K562 (cell line): ENCODE data around the gene STK36. TPM values are rescaled to one million over a fixed set of nuclear protein-coding genes. Genes with fewer than 3 reads are reported as not detected.

Experiments used
- ATAC-seq: fragments of 200-7000 bp; cut with Tn5 transposase; 3 replicates; pipeline ENCODE4 v1.9.1; 2020; ENCODE audit warnings: moderate library complexity
- BruUV-seq: library from RNA; stranded (reverse); fragments of 400-500 nt; replicated peaks from 2 replicates; lab custom pipeline; 2021; lab: Mats Ljungman, UMichigan
- CTCF ChIA-PET: fragments of 300-600 bp; formaldehyde crosslinking; extraction: SDS; loops from one replicate; lab custom pipeline; 2021; ENCODE audit warnings: low intra/inter-chr PET ratio; lab: Yijun Ruan, JAX
- POLR2A ChIA-PET: fragments of 300-600, 350-650 bp; sonication (Branson Sonifier 250); formaldehyde crosslinking; extraction: SDS; loops from one replicate; lab custom pipeline; 2021; ENCODE audit warnings: antibody characterized with exemption, inconsistent platforms; lab: Yijun Ruan, JAX
- DNase-seq, 4 experiments: peaks; one replicate each; pipeline versions ENCODE4 v3.0.0 to v3.0.0-alpha.2; 2011 to 2018; ENCODE audit warnings: low spot score in 3 of 4, mixed read lengths in 3 of 4; ENCODE audit errors: extremely low read depth in 1 of 4
- FAIRE-seq: peaks from 2 replicates; lab custom pipeline; 2011; peaks lifted over from hg19 to GRCh38; lab: Jason Lieb, UNC
- H2AFZ ChIP-seq: 2 replicates; pipeline ENCODE4 v1.6.0; 2011; ENCODE audit warnings: low read depth, low read length, control low read depth, inconsistent platforms
- H3K27ac ChIP-seq: fragments of 200-600 bp; 3 replicates; pipeline ENCODE4 v1.8.0; 2011; ENCODE audit warnings: low read depth, mild to moderate bottlenecking, control low read depth, inconsistent platforms, low read length, moderate library complexity, mixed read lengths; ENCODE audit errors: extremely low read depth
- H3K27me3 ChIP-seq, 2 experiments: fragments of 300-600 bp in 1 of 2; 2 replicates in 1 of 2; 3 replicates in 1 of 2; pipeline versions ENCODE4 v1.6.0 to v1.8.0; 2011; ENCODE audit warnings: inconsistent platforms in 2 of 2, low read length in 2 of 2, mild to moderate bottlenecking in 1 of 2, mixed read lengths in 1 of 2, moderate library complexity in 1 of 2; ENCODE audit not compliant: control insufficient read depth in 2 of 2, insufficient read depth in 2 of 2
- H3K36me3 ChIP-seq: fragments of 300-600 bp; 3 replicates; pipeline ENCODE4 v1.8.0; 2011; ENCODE audit warnings: mild to moderate bottlenecking, low read length, inconsistent platforms; ENCODE audit not compliant: control insufficient read depth, insufficient read depth
- H3K4me1 ChIP-seq, 2 experiments: fragments of 200-600 bp in 1 of 2; replicated peaks in 1 of 2; 2 replicates in 1 of 2; 3 replicates in 1 of 2; pipeline versions ENCODE4 v1.5.1 to v1.8.0; 2011; ENCODE audit warnings: inconsistent platforms in 2 of 2, low read length in 2 of 2, mild to moderate bottlenecking in 1 of 2, mixed read lengths in 1 of 2, moderate library complexity in 1 of 2; ENCODE audit not compliant: control insufficient read depth in 2 of 2, insufficient read depth in 2 of 2
- H3K4me2 ChIP-seq: 2 replicates; pipeline ENCODE4 v1.6.1; 2011; ENCODE audit warnings: low read length, control low read depth, inconsistent platforms, mixed read lengths; ENCODE audit not compliant: insufficient read depth
- H3K4me3 ChIP-seq: fragments of 200-600 bp; sonication (generic), shearing (Covaris generic); 2 replicates; pipeline ENCODE4 v1.5.1; 2016; ENCODE audit warnings: control low read depth, inconsistent platforms
- H3K79me2 ChIP-seq: fragments of 200-600 bp; 3 replicates; pipeline ENCODE4 v1.8.0; 2011; ENCODE audit warnings: low read length, inconsistent platforms; ENCODE audit not compliant: control insufficient read depth, insufficient read depth
- H3K9ac ChIP-seq, 2 experiments: 2 replicates each; pipeline versions ENCODE4 v1.6.0 to v1.6.1; 2011; ENCODE audit warnings: low read depth in 2 of 2, low read length in 2 of 2, control low read depth in 1 of 2, inconsistent platforms in 1 of 2, mild to moderate bottlenecking in 1 of 2, mixed read lengths in 1 of 2; ENCODE audit not compliant: insufficient read depth in 1 of 2
- H3K9me1 ChIP-seq: one replicate; pipeline ENCODE4 v1.6.0; 2011; ENCODE audit warnings: inconsistent platforms, mild to moderate bottlenecking, low read length, moderate library complexity; ENCODE audit not compliant: control insufficient read depth, insufficient read depth
- H3K9me3 ChIP-seq: replicated peaks from 2 replicates; pipeline ENCODE4 v1.5.1; 2011; ENCODE audit warnings: low read depth, low read length, inconsistent platforms; ENCODE audit not compliant: control insufficient read depth, insufficient read depth
- H4K20me1 ChIP-seq: replicated peaks from 2 replicates; pipeline ENCODE4 v1.6.1; 2011; ENCODE audit warnings: low read length, inconsistent platforms, mixed read lengths; ENCODE audit not compliant: control insufficient read depth, insufficient read depth
- BDP1 ChIP-seq: IDR thresholded peaks from 3 replicates; pipeline ENCODE4 v1.6.1; 2011; ENCODE audit not compliant: insufficient read length, insufficient read depth
- NR2C1 ChIP-seq, 2 experiments: fragments of 450-650 bp; IDR thresholded peaks; 2 replicates each; pipeline ENCODE4 v1.6.1; 2017; ENCODE audit warnings: mild to moderate bottlenecking in 2 of 2, antibody characterized with exemption in 1 of 2, inconsistent platforms in 1 of 2, missing compliant biosample characterization in 1 of 2, missing genetic modification characterization in 1 of 2
- PCBP2 ChIP-seq: fragments of 200-400 bp; formaldehyde crosslinking; IDR thresholded peaks from 2 replicates; pipeline ENCODE4 v1.6.1; 2018; ENCODE audit warnings: low read length, low read depth, mild to moderate bottlenecking, moderate library complexity; ENCODE audit not compliant: poor library complexity, severe bottlenecking
- WGBS: fragments of 100-300 bp; shearing (Covaris generic); methylation state at CpG from one replicate; pipeline ENCODE4 v1.1.6; 2016; ENCODE audit warnings: low coverage, mixed read lengths; ENCODE audit not compliant: insufficient coverage; ENCODE audit errors: missing lambda C conversion rate; 5-methylcytosine and 5-hydroxymethylcytosine counted together
- in situ Hi-C: fragments of 300-500 bp; cut with MboI; formaldehyde crosslinking; loops from 4 replicates; pipeline ENCODE4 v1.15.0; 2018; ENCODE audit warnings: inconsistent platforms, mixed read lengths
- intact Hi-C: fragments of 100-400 bp; cut with micrococcal nuclease; formaldehyde crosslinking; loops from 2 replicates; pipeline ENCODE4 v1.14.2; 2022
- polyA plus RNA-seq, 8 experiments: library from polyadenylated mRNA; depleted of rRNA in 4 of 8; stranded (reverse) in 5 of 8; unstranded in 3 of 8; fragments of >200 nt; fragmentation: Nextera tagmentation in 2 of 8; fragmentation: Illumina TruSeq in 1 of 8; extraction: Ambion mirVana in 2 of 8; extraction: Trizol in 1 of 8; gene quantifications; 2 replicates each; pipeline versions ENCODE4 v1.2.1 to v1.2.3, GENCODE V29; 2011 to 2014; ENCODE audit warnings: inconsistent platforms in 1 of 8, missing spikeins in 1 of 8
- total RNA-seq, 7 experiments: library from RNA; depleted of rRNA in 6 of 7; stranded (reverse); fragments of >200 nt in 6 of 7; fragmentation: Illumina TruSeq in 2 of 7; extraction: Trizol in 2 of 7; gene quantifications; 2 replicates each; pipeline versions ENCODE4 v1.2.1 to v1.2.3, GENCODE V29; 2011 to 2021; ENCODE audit warnings: low replicate concordance in 1 of 7

STK36 gene
- total and polyA plus RNA-seq, 9 of the 15 experiments (the other 6 are each of a cell fraction or from before 2014, with no cell fraction given) = 3.5 to 12.4 (median 6.7) TPM

DNA sequence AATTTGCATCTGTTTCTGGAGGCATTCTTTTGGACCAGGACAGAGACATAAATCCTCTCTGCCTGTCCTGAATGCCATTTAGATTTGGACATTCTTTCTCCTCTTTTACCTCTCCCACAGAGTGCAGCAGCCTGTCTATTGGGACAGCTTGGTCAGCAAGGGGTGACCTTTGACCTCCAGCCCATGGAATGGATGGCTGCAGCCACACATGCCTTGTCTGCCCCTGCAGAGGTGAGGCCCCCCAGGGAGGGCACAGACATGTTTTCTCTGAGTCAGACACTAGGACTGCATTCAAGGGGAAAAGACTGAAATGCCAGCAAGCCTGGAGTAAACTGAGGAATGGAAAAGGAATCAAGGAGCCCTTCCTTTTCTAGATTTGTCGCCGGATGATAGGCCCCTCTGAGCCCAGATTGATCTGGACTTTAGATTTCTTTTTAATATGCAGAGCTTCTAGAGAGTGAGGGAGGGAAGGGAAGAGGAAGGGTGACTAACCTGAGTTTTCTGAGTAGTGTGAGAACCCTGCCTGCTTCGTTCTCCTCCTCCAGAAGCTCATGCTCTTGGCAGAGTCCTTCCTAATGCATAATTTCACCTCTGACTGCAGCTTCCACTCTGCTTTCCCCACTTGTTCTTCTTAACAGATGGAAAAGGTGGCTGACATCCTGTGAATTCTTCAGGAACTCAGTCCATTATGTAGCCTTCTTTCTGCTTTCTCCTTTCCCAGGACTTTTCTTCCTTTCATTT, 22.7 kb downstream of the STK36 start:
- Histone ChIP-seq H3K4me3 (no peak overlapping the region), H3K4me2 (no peak overlapping the region), H3K79me2 (no peaks in the 10 kb centered on the region), H3K4me1 (no peaks in the 10 kb centered on the region), H3K36me3 (no peaks in the 10 kb centered on the region), H4K20me1 (no peaks in the 10 kb centered on the region), H3K9me3 (no peaks in the 10 kb centered on the region)
- 67% methylated on average over 1 of the region's 3 CpGs for WGBS
- POLR2A ChIA-PET = no interaction called here
- DNase-seq = no peak
- no TSS peak for BruUV-seq
- in situ Hi-C loops = no loop called here
- TF ChIP-seq NR2C1 (IDR thresholded peaks at IDR 0.05) = peak; percentile 49
- 0 out of 2 replicates have a peak, but pooled peaks have one; percentile 35 for TF ChIP-seq NR2C1 (tag; IDR thresholded peaks at IDR 0.05)
- no peak for TF ChIP-seq BDP1
- TF ChIP-seq, all 486 proteins: peak for 1
- H2AFZ ChIP-seq = no peak overlapping the region
- H3K27me3 ChIP-seq = no peaks in the 10 kb centered on the region
- intact Hi-C loops = no loop called here
- H3K9me1 ChIP-seq = no peaks in the 10 kb centered on the region
- H3K9ac ChIP-seq = no peak overlapping the region
- H3K27ac ChIP-seq = no peak overlapping the region
- no peak for FAIRE-seq
- CTCF ChIA-PET = no interaction called here
- no peak for ATAC-seq

DNA sequence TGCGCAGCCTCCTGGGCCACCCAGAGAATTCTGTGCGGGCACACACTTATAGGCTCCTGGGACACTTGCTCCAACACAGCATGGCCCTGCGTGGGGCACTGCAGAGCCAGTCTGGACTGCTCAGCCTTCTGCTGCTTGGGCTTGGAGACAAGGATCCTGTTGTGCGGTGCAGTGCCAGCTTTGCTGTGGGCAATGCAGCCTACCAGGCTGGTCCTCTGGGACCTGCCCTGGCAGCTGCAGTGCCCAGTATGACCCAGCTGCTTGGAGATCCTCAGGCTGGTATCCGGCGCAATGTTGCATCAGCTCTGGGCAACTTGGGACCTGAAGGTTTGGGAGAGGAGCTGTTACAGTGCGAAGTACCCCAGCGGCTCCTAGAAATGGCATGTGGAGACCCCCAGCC, 27.0 kb downstream of the STK36 start:
- no peaks in the 10 kb centered on the region for H3K79me2 ChIP-seq
- no peak overlapping the region for H3K27ac ChIP-seq
- DNase-seq (no peak), FAIRE-seq (no peak), ATAC-seq (no peak)
- no peaks in the 10 kb centered on the region for H3K4me1 ChIP-seq
- no peaks in the 10 kb centered on the region for H3K27me3 ChIP-seq
- no peak overlapping the region for H2AFZ ChIP-seq
- H3K9ac ChIP-seq = no peak overlapping the region; a peak in 1 of 4 replicates
- no peaks in the 10 kb centered on the region for H3K9me3 ChIP-seq
- H3K9me1 ChIP-seq = no peaks in the 10 kb centered on the region
- H3K4me3 ChIP-seq = no peak overlapping the region
- no peaks in the 10 kb centered on the region for H3K36me3 ChIP-seq
- BruUV-seq = no TSS peak
- H4K20me1 ChIP-seq = no peaks in the 10 kb centered on the region
- 55% methylated on average over 8 of the region's 8 CpGs for WGBS
- in situ Hi-C loops (no loop called here), intact Hi-C loops (no loop called here)
- ChIA-PET CTCF (no interaction called here), POLR2A (interaction anchor here (1.5 kb wide), 1 partner anchor 9 kb away, joined by 3 read pairs; no protein-coding TSS in a partner anchor)
- TF ChIP-seq PCBP2 = no peak
- no peak overlapping the region for H3K4me2 ChIP-seq
